GM18868 (cell line): ENCODE data around the gene CRELD1.
"Not testable (repeated sequence)": the region's sequence is repeated elsewhere in the genome, so short reads cannot be mapped to it uniquely, and the experiment has no call there.

Experiments used
- ATAC-seq: cut with Tn5 transposase; IDR thresholded peaks from one replicate; pipeline ENCODE4 v1.9.1; 2021; ENCODE audit warnings: mild to moderate bottlenecking, moderate library complexity; ENCODE audit not compliant: unreplicated experiment

Gene CRELD1

GRCh38 chr3:9933561-9934234 is at the start of gene CRELD1:
Gene CRELD1 (plus strand): TSS chr3:9933834. CDS start chr3:9934439, 605 bp downstream.
- peak; percentile 89 for ATAC-seq

DNA sequence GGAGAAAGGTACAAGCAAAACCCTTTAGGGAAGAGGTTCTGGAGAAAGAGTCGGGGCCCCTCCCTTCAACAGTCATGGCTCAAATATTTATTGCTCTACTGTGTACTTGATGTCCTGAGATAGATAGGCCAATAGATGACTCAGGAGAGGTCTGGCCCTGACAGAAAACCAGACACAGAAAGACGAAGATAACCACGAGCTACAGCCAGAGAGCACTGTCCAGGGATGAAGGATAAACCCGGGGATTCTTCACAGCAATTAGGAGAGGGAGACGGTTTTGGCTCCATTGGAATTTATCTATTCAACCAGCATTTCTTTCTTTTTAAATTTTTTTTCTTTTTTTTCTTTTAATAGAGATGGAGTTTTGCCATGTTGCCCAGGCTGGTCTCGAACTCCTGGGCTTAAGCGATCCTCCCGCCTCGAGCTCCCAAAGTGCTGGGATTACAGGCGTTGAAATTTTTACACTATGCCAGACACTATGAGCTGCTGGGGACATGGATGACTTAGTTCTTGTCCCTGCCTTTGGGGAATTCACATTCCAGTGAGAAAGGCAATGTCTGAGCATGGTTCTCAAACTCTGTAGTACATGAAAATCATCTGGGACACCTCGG is 49.0 kb upstream of the CRELD1 start:
- no peak for ATAC-seq

- ATAC-seq, result no peak
Observed at GRCh38 chr3:9886328-9886727, 47.3 kb upstream of the CRELD1 start.

DNA sequence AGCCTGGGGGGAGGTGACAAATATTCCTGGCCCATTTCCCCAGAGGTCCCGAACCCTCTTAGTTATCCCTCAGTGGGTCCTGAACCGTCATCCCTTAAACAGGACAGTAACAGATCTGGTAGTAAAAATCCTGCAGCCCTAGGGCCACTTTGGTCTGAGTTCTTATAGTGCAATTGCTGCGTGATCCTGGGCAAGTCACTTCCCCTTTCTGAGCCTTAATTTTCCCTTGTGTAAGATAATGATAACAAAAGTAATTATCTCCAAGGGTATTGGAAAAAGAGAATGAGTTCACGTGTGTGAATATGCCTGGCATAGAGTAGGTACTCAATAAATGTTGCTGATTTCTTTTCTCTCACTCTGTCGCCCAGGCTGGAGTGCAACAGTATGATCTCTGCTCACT is 46.2 kb upstream of the CRELD1 start:
- ATAC-seq, result no peak

DNA sequence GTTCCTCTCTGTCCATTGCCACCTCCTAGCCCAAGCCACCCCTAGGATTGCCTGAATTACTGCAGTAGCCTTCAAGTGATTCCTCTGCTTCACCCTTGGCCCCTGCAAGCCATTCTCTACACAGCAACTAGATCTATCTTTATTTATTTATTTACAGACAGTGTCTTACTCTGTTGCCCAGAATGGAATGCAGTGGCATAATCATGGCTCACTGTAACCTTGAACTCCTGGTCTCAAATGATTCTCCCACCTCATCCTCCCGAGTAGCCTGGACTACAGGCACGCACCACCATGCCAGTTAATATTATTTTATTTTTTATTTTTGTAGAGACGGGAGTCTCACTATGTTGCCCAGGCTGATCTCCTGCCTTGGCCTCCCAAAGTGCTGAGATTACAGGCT is 45.1 kb upstream of the CRELD1 start:
- ATAC-seq, result no peak

- no peak for ATAC-seq
Observed at GRCh38 chr3:9889405-9889804, 44.2 kb upstream of the CRELD1 start.

DNA sequence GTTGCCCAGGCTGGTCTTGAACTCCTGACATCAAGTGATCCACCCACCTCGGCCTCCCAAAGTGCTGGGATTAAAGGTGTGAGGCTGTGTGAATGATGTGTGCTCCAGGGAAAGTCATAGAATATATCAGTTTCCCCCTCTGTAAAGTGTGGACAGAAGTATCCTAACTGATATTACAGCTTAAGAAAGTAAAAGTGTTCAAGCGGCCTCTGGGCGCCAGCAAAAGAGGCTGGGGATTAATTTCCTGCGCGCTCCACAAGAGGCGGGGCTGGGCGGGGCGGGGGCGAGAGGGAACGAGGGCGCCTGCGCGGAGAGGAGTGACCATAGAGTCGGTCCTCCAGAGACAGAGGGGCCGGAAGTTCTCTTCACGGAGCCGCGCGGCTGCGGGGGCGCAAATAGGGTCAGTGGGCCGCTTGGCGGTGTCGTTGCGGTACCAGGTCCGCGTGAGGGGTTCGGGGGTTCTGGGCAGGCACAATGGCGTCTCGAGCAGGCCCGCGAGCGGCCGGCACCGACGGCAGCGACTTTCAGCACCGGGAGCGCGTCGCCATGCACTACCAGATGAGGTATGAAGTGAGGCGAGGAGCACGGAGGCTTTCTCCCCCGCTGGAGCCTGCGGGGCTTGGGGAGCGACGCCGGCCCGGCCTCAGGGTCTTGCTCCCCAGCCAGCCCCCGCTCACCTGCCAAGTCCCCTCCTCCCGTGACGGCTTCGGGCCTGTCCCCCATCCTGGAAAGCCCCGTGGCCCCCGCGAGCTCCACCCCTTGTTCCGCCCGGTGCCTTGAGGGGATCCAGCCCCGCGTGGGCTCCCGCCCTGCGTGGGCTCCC is 43.2 kb upstream of the CRELD1 start, which contains the start of gene JAGN1:
JAGN1 (plus strand) TSS at position 362 of the 823 bp plus-strand sequence; CDS start at position 475, 113 bp downstream.
- peak; percentile 73 for ATAC-seq

GRCh38 chr3:9891072-9891622 is 42.5 kb upstream of the CRELD1 start:
- no peak for ATAC-seq

- no peak for ATAC-seq
Observed at GRCh38 chr3:9893739-9894138, 39.9 kb upstream of the CRELD1 start.

DNA sequence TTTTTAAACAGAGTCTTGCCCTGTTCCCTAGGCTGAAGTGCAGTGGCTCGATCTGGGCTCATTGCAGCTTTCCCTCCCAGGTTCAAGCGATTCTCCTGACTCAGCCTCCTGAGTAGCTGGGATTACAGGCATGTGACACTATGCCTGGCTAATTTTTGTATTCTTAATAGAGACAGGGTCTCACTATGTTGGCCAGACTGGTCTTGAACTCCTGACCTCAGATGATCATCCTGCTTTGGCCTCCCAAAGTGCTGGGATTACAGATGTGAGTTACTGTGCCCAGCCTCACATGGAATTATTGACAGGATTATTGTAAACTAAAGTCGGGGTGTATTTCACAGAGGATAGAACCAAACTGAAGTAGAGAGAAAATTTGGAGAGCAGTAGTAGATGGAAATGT is 37.9 kb upstream of the CRELD1 start:
- ATAC-seq, result not testable (repeated sequence)

DNA sequence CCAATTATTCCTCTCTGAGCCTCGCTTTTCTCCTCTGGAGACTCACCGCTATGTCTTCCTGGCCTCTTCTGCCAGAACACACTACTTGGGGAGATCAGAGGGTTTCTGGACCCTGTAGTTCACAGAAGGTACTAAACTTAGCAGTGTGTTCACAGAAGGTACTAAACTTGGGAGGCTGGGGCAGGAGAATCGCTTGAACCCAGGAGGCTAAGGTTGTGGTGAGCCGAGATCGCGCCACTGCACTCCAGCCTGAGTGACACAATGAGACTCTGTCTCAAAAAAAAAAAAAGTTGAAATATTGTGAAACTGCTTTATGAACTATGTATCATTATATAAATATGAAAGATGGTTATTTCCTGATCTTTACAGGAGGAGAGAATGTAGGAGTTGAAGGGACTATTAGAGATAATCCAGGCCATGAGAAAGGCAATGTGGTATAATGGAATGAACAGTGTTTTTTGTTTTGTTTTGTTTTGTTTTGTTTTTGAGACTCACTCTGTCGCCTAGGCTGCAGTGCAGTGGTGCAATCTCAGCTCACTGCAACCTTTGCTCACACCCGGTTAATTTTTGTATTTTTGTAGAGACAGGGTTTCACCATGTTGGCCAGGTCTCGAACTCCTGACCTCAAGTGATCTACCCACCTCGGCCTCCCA is 36.8 kb upstream of the CRELD1 start:
- ATAC-seq, result not testable (repeated sequence)

GRCh38 chr3:9897408-9898372 is 35.9 kb upstream of the CRELD1 start:
- ATAC-seq, result no peak

DNA sequence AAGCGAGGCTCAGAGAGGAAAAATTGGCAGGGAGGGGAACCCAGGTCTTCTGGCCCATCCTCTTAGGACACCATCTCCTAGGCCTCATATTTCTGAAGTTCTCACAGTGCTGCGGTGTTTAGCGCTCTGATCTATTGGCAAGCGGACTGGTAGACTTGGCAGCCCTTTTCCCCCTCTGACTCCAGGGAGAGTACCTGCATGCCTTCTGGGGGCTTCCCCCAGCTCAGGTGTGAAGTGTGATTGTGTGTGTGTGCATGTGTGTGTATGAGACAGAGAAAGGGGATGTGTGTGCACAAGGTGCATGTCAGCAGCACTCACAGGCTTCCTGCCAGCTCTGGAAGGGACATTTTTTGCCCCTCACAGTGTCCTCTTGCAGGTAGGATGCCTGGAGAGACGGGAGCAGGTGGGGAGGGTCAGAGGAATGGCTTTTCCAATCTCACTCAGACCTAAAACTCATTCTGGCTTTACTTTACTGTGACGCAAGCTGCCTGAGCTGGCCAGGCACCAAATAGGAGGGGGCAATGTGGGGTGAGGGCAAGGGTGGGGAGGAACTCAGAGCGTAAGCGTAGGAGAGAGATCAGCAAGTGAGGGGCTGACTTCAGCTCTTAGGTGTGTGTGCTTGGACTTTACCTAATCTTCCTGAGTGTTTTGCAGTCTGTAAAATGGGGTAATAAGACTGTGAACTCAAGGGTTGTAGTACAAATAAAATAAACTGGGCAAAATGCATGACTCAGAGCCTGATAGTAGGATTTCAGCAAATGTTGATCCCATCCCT is 35.0 kb upstream of the CRELD1 start:
- ATAC-seq, result no peak

GRCh38 chr3:9899289-9899791 is 34.3 kb upstream of the CRELD1 start:
- ATAC-seq, result no peak

DNA sequence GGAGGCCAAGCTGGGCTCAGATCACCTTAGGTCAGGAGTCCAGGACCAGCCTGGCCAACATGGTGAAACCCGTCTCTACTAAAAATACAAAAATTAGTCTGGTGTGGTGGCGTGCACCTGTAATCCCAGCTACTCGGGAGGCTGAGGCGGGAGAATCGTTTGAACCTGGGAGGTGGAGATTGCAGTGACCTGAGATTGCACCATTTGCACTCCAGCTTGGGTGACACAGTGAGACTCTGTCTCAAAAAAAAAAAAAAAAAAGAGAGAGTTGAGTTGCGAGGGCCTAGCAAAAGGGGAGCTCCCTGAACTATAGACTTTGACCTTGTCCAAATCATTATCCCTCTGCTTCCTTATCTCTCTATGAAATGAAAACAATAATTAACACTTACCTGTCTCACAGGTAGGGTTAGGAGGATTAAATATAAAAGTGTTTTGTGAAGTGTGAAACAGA is 32.6 kb upstream of the CRELD1 start:
- ATAC-seq, result not testable (repeated sequence)

GRCh38 chr3:9901967-9902366 is 31.7 kb upstream of the CRELD1 start:
- ATAC-seq, result no peak

DNA sequence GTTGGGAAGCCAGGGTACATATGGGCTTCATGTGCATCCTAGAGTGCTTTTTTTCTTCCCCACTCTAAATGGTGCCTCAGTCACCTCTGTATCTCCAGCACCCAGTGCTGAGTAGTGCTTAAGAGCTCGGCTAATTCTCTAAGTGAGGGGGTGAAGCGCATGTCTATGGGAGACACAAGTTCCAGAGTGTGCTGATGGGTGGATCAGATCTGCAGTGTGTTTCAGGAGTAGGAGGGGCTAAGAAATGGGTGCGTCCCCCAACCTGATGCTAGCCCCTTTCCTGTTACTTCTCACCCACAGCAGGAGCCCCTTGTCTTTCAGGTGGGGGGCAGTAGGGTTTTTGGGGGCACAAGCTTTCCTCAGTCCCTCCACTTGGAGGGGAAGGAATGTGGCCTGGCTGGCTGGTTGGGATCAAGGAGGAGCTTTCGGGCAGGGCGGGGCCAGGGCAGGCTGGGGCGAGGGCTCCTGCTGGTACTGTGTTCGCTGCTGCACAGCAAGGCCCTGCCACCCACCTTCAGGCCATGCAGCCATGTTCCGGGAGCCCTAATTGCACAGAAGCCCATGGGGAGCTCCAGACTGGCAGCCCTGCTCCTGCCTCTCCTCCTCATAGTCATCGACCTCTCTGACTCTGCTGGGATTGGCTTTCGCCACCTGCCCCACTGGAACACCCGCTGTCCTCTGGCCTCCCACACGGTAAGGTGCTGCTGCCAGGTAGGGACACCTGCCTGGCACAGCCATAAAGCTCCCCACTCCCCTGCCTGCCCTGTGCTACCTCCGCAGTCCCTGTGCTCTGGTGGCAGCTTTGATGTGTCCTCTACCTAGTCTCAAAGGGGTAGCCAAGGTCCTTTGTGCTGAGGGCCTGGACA is 31.0 kb upstream of the CRELD1 start, which contains the start of gene IL17RE:
IL17RE (plus strand) TSS at position 477 of the 866 bp plus-strand sequence; CDS start at position 562, 85 bp downstream.
- no peak for ATAC-seq

- ATAC-seq, result no peak
Observed at GRCh38 chr3:9903238-9903624, 30.4 kb upstream of the CRELD1 start.
